Tibial nerve (tissue), 4 donors: ENCODE data around the gene ITIH3. TPM values are rescaled to one million over a fixed set of nuclear protein-coding genes. Genes with fewer than 3 reads are reported as not detected.

ENCODE experiments used
- DNase-seq, 2 donors: peaks; one replicate each; pipeline ENCODE4 v3.0.0-alpha.2; 2019; ENCODE audit warnings: low spot score in 2 of 2
- H3K27ac ChIP-seq, 4 donors: fragments of 200-600 bp; sonication (generic) in 3 of 4; one replicate each; pipeline ENCODE4 v1.5.1; 2017 to 2019; ENCODE audit warnings: mild to moderate bottlenecking in 1 of 4
- H3K27me3 ChIP-seq, 2 donors: fragments of 200-600 bp; sonication (generic) in 1 of 2; one replicate each; pipeline versions ENCODE4 v1.5.1 to v1.6.0; 2017 to 2019
- H3K36me3 ChIP-seq, 3 donors: fragments of 200-600 bp; sonication (generic); one replicate each; pipeline ENCODE4 v1.5.1; 2018 to 2019
- H3K4me1 ChIP-seq, 4 donors: fragments of 200-600 bp; sonication (generic) in 3 of 4; one replicate each; pipeline ENCODE4 v1.5.1; 2017 to 2019
- H3K4me3 ChIP-seq, 4 donors: fragments of 200-600 bp; sonication (generic) in 3 of 4; one replicate each; pipeline ENCODE4 v1.5.1; 2017 to 2019; ENCODE audit warnings: mild to moderate bottlenecking in 1 of 4, moderate library complexity in 1 of 4
- H3K9me3 ChIP-seq, 4 donors: fragments of 200-600 bp; sonication (generic) in 3 of 4; one replicate each; pipeline ENCODE4 v1.5.1; 2017 to 2019
- EP300 ChIP-seq, 2 donors: sonication (generic); formaldehyde crosslinking; IDR thresholded peaks; one replicate each; pipeline ENCODE4 v1.6.1; 2017; ENCODE audit warnings: antibody characterized with exemption in 2 of 2, mild to moderate bottlenecking in 1 of 2
- POLR2A ChIP-seq, 2 donors: fragments of 450-650 bp; IDR thresholded peaks; one replicate each; pipeline ENCODE4 v1.6.1; 2017; ENCODE audit warnings: antibody characterized with exemption in 2 of 2, mild to moderate bottlenecking in 2 of 2, moderate library complexity in 2 of 2
- WGBS, 2 donors: methylation state at CpG; one replicate each; pipeline ENCODE4 v1.1.5; 2018; 5-methylcytosine and 5-hydroxymethylcytosine counted together
- total RNA-seq, 4 donors: library from RNA; depleted of rRNA; stranded (reverse); fragments of >200 nt; gene quantifications; one replicate each; pipeline ENCODE4 v1.1.0, GENCODE V29; 2016
- TF ChIP-seq, protein P1 (sequence below), 5 experiments: fragments of 200-600 bp in 3 of 5; fragments of 450-650 bp in 2 of 5; sonication (generic) in 3 of 5; IDR thresholded peaks; one replicate each; pipeline ENCODE4 v1.5.1; 2016 to 2019; ENCODE audit warnings: antibody characterized with exemption in 5 of 5, mild to moderate bottlenecking in 3 of 5, moderate library complexity in 2 of 5

Gene ITIH3
- total RNA-seq, 4 donors from 2014 or later, result 9.4 to 29.6 (median 20.1) TPM

DNA sequence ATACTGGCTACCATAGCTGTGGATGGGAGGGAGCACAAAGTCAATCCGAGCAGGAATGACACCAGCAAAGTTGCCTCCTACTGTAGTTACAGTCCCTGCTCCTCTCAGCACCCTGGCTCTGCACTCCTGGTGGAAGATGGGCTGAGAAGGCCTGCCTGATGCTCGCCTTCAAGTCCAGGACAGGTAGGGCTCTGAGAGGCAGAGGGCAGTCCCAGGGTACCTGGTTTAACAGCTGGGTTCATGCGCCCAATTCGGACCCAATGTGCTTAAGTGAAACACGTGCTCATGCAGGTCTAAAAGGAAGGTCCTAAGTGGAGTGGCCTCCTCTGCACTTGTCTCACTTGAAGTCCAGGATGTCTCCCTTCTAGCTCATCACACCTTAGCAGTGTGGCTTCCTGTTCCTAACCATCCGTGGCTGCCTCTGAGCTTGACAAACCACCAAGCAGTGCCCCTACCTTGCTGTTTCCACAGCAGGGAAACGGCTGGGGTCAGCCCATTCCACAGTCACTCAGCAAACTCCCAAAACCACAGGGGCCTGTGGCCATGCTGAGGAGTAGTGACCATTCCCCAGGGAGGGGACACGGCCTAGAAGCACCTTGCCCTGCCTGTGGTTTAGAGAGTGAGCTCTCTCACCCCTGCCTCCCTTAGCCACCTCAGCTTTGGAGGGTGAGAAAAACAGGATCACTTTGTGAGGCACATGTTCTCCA is 44.1 kb downstream of the ITIH3 start:
- no peak overlapping the region for H3K4me3 ChIP-seq
- H3K4me1 ChIP-seq, result peaks cover 0 to 26% (median under 1%) of the 10 kb centered on the region in 4 donors
- H3K9me3 ChIP-seq, result no peaks in the 10 kb centered on the region
- no peaks in the 10 kb centered on the region for H3K27me3 ChIP-seq
- 84 to 87% methylated on average over 7 to 8 of the region's 8 CpGs for WGBS, 2 donors
- H3K36me3 ChIP-seq, result peaks cover 0 to 92% (median 0%) of the 10 kb centered on the region in 3 donors
- TF ChIP-seq EP300 (IDR thresholded peaks at IDR 0.05), result no peak
- TF ChIP-seq, protein P1, sequence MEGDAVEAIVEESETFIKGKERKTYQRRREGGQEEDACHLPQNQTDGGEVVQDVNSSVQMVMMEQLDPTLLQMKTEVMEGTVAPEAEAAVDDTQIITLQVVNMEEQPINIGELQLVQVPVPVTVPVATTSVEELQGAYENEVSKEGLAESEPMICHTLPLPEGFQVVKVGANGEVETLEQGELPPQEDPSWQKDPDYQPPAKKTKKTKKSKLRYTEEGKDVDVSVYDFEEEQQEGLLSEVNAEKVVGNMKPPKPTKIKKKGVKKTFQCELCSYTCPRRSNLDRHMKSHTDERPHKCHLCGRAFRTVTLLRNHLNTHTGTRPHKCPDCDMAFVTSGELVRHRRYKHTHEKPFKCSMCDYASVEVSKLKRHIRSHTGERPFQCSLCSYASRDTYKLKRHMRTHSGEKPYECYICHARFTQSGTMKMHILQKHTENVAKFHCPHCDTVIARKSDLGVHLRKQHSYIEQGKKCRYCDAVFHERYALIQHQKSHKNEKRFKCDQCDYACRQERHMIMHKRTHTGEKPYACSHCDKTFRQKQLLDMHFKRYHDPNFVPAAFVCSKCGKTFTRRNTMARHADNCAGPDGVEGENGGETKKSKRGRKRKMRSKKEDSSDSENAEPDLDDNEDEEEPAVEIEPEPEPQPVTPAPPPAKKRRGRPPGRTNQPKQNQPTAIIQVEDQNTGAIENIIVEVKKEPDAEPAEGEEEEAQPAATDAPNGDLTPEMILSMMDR (IDR thresholded peaks at IDR 0.05), result no peak
- no peak for TF ChIP-seq POLR2A (IDR thresholded peaks at IDR 0.05)
- DNase-seq, result no peak
- H3K27ac ChIP-seq, result no peak overlapping the region

DNA sequence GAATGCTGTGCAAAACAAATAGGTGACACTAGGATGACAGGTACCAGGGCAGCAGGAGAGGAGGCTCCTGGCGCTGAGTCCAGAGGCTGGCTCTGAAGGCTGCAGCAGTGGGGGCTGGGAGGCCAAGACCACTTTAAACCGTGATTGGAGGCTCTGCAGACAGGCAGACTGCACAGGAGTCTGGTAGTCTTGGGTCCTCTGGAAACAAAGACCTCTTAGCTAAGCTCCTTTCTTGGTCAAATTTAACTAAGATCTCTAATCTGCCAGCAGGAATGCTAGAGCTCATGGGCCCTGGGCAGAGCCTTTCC is 44.6 kb downstream of the ITIH3 start:
- Histone ChIP-seq H3K9me3 (no peaks in the 10 kb centered on the region), H3K27me3 (no peaks in the 10 kb centered on the region), H3K27ac (no peak overlapping the region), H3K36me3 (peaks cover 0 to 92% (median 0%) of the 10 kb centered on the region in 3 donors), H3K4me3 (no peak overlapping the region), H3K4me1 (peaks cover 0 to 31% (median 3%) of the 10 kb centered on the region in 4 donors)
- TF ChIP-seq POLR2A (IDR thresholded peaks at IDR 0.05), result no peak
- TF ChIP-seq, protein P1 (IDR thresholded peaks at IDR 0.05), result no peak
- TF ChIP-seq EP300 (IDR thresholded peaks at IDR 0.05), result no peak
- WGBS, 2 donors, result 53 to 76% methylated on average over 2 of the region's 2 CpGs
- DNase-seq, result no peak

DNA sequence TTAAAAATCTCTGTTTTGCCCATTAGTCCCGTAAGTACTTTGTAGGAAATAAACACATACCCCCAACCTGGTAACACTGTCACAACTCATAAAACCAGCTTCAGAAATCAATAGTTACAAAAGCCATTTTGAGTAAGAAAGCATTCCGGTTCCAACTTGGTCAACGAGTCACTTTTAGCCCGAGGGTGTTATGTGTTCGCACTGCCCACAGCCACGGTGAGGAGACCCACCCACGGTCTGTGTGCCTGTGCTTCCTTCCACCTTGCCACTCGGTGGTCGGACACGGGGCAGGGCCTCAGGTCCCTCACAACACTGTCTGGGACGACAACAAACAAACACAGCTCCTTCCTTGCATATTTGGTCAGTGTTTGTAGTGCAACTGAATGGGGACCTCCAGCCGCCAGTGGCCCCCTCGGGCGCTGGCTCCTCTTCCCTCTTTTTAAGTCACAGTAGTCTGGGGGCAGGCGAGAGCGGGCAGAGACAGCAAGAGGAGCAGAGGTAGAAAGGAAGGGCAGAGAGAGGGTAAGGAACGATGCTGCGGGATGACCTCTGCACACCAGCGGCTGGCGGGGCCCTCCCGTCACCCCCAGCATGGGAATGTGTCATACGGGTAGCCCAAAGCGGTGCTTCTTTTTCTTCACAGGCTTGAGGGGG is 45.4 kb downstream of the ITIH3 start:
- no peak for DNase-seq
- WGBS, 2 donors, result 80 to 82% methylated on average over 23 of the region's 23 CpGs
- no peak overlapping the region for H3K27ac ChIP-seq
- H3K27me3 ChIP-seq, result no peaks in the 10 kb centered on the region
- H3K36me3 ChIP-seq, result peaks cover 0 to 85% (median 0%) of the 10 kb centered on the region in 3 donors
- TF ChIP-seq, protein P1 (IDR thresholded peaks at IDR 0.05), result no peak
- TF ChIP-seq POLR2A (IDR thresholded peaks at IDR 0.05) (no peak), EP300 (IDR thresholded peaks at IDR 0.05) (no peak)
- peaks cover 0 to 38% (median 5%) of the 10 kb centered on the region in 4 donors for H3K4me1 ChIP-seq
- H3K9me3 ChIP-seq, result no peaks in the 10 kb centered on the region
- H3K4me3 ChIP-seq, result no peak overlapping the region

DNA sequence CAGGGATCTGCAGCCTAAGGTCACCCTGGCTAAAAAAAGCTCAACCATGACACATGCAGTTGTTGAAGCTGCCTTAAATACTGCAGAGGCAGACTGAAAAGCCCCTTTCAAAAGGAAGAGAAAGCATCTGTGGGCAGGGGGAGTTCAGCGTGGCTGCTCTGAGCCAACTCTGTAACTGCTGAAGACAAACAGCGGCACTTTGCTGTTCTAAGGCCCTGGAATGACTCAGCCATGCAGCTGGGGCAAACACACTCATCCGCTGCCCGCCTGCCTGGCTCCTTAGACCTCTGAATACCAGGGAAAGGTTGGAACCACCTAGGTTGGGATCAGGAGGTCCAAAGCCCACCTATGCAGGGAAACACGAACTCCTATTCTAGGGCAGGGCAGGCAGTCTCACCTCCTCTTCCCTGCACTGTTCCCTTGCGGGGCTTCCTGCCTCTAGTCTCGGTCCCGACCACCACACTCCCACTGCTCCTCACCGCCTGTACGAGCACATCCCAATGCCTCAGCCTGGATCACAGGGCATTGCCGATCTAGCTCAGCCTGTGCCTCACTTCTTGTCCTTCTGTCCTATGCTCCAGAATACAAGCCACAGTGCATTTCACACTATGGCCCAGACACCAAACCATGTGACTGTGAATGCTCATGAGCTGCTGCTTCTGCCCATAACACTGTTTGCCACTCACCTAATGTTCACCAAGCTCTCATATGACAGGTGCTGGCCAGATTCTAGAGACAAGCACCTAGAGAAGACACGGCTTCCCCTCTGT is 46.8 kb downstream of the ITIH3 start:
- no peak for TF ChIP-seq POLR2A (IDR thresholded peaks at IDR 0.05)
- TF ChIP-seq EP300 (IDR thresholded peaks at IDR 0.05), result no peak
- TF ChIP-seq, protein P1 (IDR thresholded peaks at IDR 0.05), result no peak
- Histone ChIP-seq H3K27me3 (no peaks in the 10 kb centered on the region), H3K4me1 (peaks cover 0 to 38% (median 9%) of the 10 kb centered on the region in 4 donors), H3K36me3 (peaks cover 0 to 71% (median 0%) of the 10 kb centered on the region in 3 donors), H3K4me3 (no peak overlapping the region), H3K9me3 (no peaks in the 10 kb centered on the region), H3K27ac (no peak overlapping the region)
- 75 to 81% methylated on average over 12 of the region's 12 CpGs for WGBS, 2 donors
- DNase-seq, result no peak

DNA sequence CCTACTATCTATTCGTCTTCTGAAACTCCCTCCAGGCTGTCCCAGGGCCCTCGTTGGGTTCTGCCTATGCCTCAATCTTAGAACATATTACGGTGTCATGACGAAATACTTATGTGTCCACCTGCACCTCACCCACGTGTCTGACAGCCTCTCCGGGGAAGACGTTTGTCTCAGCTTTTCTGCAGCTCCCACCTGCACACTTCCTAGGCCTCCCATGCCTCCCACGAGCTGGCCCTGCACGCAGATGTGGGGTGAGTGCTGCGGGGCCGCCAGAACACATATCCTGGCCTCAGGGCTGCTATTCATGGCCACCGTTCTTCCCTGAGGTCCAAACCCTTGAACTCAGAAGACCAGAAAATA is 47.4 kb downstream of the ITIH3 start:
- peaks cover 0 to 67% (median 0%) of the 10 kb centered on the region in 3 donors for H3K36me3 ChIP-seq
- WGBS, 2 donors, result 76% methylated on average over 12 of the region's 12 CpGs
- H3K27me3 ChIP-seq, result no peaks in the 10 kb centered on the region
- peaks cover 0 to 41% (median 9%) of the 10 kb centered on the region in 4 donors for H3K4me1 ChIP-seq
- DNase-seq, result no peak
- TF ChIP-seq POLR2A (IDR thresholded peaks at IDR 0.05) (no peak), EP300 (IDR thresholded peaks at IDR 0.05) (no peak)
- TF ChIP-seq, protein P1 (IDR thresholded peaks at IDR 0.05), result no peak
- no peak overlapping the region for H3K27ac ChIP-seq
- H3K9me3 ChIP-seq, result no peaks in the 10 kb centered on the region
- H3K4me3 ChIP-seq, result no peak overlapping the region
